GM18861 (cell line): ENCODE measurements around the gene PAPOLB.
"Not testable (repeated sequence)": the region's sequence is repeated elsewhere in the genome, so short reads cannot be mapped to it uniquely, and the experiment has no call there.

ENCODE experiments used
- ATAC-seq: cut with Tn5 transposase; IDR thresholded peaks from one replicate; pipeline ENCODE4 v1.9.1; 2021; ENCODE audit not compliant: unreplicated experiment

PAPOLB gene

DNA sequence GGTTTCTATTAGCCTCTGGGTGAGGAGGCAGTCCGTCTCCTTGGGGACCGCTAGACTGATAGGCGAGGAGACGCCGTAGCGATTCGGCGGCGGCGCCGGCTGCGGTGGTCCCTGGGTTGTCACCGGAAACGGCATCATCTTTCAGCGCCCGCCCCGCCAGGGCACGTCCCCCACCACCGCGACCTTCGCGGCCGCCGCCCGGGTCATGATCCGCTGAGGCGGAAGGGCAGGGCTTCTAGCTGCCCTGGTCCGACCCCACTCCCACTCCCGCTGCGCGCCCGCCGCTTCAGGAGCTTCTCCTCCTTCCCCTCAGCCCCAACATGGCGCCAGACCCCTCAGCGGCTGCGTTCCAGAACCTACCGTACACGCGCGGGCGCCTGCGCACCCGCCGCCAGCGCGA is at the start of gene PAPOLB:
Gene PAPOLB, minus strand, starts transcription at position 358 of the 400 bp plus-strand sequence. Its CDS starts 220 bp downstream, at position 138.
- ATAC-seq: no peak

DNA sequence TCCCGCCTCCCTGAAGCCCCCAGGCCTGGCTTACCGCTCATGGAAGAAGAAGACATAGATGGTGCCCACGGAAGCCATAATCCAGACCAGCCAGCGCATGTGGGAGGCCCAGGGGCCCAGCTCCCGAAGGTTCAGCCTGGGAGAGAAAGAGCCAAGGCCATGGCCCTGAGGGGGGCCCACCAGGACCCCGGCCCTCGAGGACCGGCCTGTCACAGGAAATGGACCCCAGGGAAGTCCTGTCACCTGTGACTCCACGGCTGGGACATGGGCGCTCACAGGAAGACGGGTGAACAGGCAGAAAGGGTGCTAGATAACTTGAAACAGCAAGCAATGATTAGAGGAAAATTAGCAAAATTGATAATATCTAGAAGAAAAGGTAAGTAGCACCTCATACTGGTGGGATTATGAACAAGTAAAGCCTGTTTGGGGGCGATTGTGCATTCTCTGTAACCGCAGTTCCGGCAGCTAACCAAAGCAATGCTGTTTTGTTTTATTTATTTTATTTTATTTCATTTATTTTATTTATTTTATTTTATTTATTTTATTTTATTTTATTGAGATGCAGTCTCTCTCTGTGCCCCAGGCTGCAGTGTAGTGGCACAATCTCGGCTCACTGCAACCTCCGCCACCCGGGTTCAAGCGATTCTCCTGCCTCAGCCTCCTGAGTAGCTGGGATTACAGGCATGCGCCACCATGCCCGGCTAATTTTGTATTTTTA is 49.4 kb upstream of the PAPOLB start:
- no peak for ATAC-seq

DNA sequence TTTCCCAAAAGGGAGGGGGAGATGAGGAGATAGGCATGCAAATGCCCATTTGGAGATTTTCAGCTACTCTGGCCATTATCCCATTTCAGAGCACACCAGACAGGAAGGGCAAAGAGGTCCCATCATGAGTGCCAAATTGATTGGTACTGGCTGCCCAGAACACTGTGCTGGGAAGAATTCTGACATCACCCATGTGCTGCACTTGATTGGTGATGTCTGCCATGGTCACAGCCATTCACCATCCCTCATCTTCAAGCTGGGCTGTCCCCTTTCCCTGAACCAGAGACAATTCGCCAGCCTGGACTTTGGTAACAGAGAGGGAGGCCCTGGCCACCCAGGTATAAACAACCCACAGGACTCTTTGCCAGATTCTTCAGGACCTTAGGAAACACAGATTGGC is 44.9 kb upstream of the PAPOLB start:
- ATAC-seq: no peak

DNA sequence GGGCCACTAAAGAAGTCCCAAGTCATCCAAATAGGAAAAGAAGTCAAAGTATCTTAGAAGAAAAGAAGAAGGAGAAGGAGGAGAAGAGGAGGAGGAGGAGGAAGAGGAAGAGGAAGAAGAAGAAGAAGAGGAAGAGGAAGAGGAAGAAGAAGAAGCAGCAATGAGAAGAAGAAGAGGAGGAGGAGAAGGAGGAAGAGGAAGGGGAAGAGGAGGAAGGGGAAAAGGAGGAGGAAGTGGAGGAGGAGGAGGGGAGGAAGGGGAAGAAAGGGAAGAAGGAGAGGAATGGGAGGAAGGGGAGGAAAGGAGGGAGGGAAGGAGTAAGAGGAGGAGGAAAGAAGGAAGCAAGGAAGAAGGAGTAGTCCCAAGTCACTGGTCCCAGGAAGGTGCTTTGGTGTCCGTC is 43.3 kb upstream of the PAPOLB start:
- no peak for ATAC-seq

DNA sequence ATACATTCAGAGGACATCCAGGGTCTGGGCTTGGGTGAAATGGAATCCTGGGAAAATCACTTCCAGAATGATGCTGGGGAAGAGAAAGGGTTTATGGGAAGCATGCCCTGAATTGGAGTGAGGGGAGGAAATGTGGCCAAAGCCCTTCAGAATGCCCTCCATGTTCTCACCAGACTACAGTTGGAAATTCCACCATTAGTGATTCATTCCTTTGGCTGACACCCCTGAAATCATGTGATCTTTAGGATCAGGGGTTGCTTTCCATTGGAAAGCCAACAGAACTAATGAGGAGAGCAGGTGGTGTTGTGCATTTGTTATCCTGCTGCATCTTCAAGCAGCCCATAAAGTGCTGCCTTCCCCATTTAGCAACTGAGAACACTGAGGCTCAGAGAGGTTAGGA is 42.5 kb upstream of the PAPOLB start:
- ATAC-seq: no peak

DNA sequence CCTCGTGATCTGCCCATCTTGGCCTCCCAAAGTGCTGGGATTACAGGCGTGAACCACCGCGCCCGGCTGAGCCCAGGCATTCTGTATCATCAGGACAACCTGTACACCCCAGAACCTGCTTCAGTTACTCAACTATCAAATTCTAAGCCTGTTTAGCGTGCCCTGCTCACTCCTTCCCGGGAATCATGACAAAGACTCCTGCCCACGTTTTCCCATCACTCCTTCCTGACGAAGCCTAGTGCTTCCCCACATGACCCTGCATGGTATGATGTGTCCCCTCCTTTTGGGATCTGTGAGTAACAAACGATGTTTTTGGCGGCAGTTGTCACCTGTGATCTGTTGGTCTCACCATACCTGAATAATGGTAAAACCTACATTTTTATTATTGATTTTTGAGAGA is 33.9 kb upstream of the PAPOLB start:
- no peak for ATAC-seq

DNA sequence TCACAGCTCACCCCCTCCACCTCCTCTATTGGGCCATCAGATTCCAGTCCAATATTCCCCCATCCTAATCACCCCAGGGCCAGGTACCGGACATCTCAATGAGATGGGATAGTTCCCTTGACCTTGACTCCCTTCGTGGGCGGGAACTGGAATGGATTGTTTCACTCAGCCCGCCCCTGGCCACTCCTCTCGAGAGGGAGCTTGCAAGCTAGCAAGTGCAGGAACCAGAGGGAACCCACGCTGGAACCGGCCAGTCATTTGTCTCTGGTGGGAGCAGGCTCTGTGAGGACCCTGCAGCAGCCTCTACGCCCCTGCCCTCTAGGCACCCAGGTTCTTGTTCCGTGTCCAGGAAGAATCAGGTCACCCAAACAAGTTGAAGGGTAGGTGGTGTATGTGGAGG is 32.7 kb upstream of the PAPOLB start:
- ATAC-seq: no peak

DNA sequence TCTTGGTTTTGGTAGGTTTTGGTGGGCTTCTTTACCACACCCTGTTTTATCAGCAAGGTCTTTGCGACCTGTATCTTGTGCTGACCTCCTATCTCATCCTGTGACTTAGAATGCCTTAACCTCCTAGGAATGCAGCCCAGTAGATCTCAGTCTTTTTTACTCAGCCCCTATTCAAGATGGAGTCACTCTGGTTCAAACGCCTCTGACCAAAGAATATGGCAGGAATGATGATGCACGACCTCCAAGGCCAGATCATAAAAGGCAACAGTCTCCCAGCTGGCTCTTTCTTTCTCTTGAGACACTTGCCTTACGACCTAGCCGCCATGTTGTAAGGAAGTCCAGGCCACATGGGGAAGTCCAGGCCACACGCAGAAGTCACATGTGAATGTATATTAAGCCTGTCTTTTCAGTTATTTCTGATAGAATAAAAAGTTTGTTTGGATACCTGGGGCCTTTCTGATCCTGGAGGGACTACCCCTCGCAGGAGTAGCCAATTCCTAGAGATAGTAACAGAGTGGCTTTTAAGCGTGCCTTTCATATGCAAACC is 32.2 kb upstream of the PAPOLB start:
- ATAC-seq: no peak

DNA sequence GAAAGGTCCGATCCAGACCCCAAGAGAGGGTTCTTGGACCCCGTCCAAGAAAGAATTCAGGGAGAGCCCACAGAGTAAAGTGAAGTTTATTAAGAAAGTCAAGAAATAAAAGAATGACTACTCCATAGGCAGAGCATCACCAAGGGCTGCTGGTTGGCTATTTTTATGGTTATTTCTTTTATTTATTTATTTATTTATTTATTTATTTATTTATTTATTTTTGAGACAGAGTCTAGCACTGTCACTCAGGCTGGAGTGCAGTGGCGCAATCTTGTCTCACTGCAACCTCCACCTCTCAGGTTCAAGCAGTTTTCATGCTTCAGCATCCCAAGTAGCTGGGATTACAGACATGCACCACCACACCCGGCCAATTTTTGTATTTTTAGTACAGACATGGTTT is 31.4 kb upstream of the PAPOLB start:
- ATAC-seq: not testable (repeated sequence)

DNA sequence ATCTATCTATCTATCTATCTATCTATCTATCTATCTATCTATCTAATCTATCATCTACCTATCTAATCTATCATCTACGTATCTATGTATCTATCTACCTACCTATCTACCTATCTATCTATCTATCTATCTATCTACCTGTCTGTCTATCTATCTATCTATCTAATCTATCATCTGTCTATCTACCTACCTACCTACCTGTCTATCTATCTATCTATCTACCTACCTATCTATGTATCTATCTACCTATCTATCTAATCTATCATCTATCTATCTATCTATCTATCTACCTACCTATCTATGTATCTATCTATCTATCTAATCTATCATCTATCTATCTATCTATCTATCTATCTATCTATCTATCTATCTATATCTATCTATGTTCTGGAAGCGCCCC is 29.7 kb upstream of the PAPOLB start:
- not testable (repeated sequence) for ATAC-seq

DNA sequence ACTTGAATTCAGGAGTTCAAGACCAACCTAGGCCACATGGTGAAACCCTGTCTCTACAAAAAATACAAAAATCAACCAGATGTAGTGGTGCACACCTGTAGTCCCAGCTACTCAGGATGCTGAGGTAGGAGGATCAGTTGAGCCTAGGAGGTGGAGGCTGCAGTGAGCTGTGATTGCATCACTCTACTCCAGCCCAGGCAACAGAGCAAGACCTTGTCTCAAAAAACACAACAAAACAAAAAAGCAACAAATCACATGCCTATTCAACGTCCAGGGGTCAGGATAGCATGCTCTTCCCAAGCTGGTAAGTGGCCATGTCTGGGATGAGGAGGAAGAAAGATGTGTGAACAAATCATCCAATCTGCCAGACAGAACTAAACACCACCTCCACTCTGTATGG is 27.9 kb upstream of the PAPOLB start:
- ATAC-seq: no peak

DNA sequence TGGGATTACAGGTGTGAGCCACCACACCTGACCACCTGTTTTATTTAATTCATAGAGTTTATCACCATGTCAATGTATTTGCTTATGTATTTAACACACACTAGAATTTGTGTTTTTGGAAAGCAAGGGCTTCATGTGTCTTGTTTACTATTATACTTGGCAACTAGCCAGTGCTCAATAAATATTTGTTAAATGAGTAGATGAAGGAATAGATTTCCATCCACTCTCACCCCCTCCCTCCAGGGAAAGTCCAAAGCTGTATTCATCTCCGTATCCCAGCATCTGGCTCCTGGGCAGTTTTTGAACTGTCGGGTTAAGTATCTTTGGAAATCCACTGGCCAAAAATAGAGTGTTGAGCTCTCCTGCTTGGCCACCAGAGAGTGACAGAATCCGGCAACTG is 26.3 kb upstream of the PAPOLB start:
- ATAC-seq: no peak

DNA sequence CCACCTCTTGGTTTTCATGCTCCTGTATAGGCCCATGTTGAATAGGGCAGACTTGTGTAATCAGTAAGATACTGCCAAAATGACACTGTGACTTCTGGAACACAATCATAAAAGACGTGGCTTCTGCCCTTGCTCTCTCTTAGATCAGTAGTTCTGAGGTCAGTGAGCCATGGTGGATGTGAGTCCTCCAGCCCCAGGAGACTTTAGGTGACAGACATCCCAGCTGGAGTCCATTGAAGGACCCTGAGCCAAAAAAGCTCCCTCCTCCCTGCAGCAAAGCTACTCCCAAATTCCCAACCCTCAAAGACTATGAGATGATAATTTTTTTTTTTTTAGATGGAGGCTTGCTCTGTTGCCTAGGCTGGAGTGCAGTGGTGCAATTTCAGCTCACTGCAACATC is 24.8 kb upstream of the PAPOLB start:
- ATAC-seq: no peak

DNA sequence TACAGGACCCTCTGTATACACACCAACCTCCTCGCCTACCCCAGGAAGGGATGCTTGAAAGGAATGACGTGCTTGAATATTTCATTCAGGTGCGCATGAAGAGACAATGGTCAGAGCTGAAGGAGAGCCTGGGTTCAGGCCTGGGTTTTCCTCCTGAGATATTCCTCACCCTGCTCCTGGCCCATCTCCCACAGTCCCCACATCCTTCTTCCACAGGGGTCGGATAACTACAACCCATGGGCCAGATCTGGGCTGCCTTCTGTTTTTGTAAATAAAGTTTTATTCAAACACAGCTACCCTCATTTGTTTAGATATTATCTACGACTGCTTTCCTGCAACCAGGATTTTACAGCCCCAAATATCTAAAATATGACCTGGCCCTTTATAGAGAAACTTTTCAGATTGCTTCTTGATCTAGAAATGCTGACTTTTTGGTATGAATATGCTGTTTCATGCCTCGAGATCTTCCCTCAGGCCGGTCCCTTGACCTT is 23.5 kb upstream of the PAPOLB start:
- ATAC-seq: no peak

DNA sequence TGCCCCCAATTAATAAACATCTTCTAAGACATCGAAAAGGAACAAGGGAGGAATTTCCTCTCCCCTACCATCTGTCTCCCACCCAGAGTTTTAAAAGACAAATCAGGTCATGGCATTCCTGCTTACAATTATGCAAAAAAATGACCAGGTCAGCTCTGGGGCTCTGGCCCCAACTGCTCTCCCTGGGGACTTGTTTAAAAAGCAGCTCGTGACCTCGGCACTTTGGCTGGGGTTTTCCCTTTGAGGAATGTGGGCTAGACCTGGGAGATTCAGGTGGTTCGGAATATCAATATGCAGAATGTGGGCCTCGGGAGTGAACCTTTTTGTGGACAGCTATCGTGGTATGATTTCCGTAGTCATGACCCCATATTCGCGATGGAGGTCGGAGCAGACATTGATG is 22.3 kb upstream of the PAPOLB start:
- no peak for ATAC-seq

DNA sequence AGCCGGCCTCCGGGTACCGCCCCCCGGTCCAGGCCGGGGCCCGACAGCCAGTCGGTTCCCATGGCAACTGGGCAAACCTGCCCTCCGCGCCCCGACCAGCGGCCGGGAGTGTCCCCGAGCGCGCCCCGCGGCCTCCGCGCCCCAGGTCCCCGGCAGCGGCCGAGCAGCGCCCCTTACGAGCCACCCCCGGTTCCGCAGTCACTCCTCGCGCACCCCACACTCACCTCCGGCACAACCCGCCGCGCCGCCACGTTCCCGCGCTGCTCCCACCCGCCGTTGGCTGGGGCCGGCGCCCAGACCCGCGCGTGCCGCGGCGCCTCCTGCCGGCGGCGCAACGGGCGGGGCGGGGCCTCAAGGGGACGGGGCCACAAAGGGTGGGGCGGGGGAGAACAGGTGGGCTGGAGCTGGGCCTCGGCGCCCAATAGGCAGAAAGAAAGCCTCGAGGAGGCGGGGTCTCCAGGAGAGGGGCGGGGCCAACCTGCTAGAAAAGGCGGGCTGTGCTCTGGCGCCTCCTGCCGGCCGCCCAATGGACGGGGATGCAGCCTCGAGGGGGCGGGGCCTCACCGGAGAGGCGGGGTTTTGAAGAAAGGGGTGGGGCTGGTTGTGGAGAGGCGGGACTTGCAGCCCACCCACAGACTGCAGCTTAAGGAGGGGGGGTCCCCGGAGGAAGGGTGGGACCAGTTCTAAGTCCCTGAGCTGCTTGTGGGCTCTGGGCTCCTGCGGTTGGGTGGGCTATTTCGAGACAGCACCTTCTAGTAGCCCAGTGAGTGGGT is 21.7 kb upstream of the PAPOLB start, which contains the start of gene RADIL:
Gene RADIL, minus strand, starts transcription at position 345 of the 773 bp plus-strand sequence. CDS start 5,577 bp downstream, outside the sequence.
- ATAC-seq: no peak

DNA sequence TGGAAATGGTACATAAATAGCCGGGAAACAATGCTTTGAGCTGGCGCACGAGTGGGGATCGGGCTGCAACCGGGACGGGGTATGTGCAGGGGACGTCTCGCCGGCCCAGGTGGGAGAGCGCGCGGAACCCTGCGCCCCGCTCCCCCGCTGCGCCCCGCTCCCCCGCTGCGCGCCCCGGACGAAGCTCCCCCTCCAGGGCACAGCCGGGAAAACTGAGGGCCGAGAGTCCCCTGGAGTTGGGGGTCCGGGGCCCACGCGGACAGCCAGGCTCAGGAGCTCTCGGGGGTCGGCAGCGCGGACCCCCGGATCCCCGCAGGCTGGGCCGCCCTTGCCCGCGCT is 21.2 kb upstream of the PAPOLB start:
- ATAC-seq: no peak

DNA sequence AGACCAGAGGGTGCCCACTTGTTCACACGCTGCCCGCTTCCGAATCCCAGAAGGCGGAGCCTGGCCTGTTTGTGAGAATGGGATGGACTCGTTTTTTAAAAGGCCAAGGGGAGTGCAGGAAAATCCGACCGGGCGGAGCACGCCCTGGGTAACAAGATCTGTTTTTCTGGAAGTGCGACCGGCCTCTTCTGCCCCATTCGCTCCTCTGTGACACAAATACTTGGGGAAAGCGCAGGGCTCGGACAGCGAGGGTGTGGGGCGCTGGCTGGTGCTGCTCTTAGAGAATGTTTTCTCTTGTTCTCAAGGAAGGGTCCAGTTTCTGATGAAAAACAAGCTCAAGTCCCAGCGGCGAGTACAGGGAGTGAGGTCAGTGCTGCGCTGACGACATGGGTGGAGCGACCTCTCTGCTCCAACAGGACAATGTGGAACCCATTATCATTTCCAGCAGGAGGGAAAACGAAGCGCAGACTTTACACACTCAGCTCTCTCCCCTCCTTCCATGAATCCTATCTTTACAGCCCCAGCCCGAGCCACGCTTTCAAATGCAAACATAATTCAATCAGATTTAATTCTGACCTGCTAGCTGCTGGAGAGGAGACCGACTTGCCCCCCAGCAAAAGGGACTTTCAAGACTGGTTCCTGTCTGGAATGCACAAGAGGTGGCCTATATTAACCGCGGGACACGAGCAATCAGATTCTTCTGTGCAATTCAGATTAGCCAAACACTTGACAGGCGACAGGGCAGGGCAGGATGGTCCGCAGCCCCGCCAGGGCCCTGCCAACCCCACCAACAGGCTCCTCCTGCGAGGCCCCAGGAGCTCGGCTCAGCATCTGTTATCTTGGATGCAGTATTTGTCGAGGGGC is 20.6 kb upstream of the PAPOLB start:
- no peak for ATAC-seq

DNA sequence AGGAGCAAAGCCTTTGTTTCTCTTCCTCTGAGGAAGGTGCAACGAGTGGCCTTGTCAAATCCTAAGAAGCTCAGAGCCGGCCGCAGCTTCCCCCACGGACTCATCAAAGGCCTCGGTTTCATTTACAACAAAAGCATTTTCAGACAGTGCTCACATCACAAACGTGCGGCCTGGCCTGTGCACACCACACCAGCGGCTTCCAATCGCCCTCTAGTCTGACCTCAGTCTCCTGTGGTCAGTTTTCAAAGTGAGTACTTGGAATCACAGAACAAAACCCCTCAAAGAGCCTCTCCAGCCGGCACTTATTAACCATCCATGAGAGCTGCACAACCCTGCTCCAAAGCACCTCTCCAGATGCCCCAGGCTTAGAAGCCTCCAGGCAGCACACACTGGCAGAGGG is 18.4 kb upstream of the PAPOLB start:
- no peak for ATAC-seq

DNA sequence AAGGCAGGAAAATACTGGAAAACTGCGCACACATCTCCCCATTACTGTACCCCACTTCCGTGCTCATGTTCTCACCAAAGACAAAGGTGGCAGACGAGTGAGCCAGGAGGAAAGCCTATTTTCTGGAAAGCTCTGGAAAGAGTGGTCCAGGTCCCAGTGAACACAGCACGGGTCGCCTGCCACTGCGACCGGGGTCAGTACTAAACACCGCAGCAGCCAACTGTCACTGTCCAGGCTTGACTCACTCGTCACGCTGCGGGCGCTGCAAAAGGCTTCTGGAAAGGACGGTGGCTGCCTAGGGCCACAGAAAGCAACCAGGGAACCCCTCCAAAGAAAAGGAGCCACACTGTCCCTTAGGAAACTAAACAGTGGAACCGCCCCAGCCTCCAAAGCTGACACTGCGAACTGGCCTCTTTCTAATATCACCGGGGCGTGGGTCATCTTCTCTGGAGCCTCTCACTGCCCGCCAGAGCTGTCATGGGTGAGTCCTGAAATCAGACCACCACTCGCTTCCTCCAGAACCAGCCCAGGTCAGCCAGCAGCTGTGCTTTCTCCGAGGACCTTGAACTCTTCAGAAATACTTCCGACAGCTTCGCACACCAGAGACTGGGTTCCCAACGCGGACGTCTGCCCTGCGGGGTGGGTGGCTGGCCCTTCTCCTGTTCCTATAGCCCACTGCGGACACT is 17.7 kb upstream of the PAPOLB start:
- no peak for ATAC-seq
